Measurements from ENCODE around the gene RETREG2.
"Not testable (repeated sequence)": the region's sequence is repeated elsewhere in the genome, so short reads cannot be mapped to it uniquely, and the experiment has no call there.

The RETREG2 gene

DNA sequence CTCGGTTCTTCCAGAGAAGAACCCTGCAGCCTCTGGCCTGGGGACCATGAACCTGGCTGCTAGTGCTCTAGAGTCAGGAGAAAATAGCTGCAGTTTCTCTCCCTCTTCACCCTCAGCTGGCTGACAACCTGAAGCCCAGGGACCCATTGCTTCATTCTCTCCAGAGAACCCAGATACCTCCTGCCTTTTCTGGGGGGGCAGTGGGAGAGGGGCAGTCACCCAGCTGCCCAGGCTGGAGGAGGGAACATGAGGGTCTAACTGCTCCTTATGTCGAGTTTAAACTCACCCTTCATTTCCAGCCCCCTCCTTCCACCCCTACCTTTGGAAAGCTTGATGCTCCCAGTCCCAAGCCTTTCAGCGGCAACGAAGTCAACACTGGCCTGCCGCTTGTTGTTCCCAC is 20.9 kb downstream of the RETREG2 start:
- no peak for DNase-seq

DNA sequence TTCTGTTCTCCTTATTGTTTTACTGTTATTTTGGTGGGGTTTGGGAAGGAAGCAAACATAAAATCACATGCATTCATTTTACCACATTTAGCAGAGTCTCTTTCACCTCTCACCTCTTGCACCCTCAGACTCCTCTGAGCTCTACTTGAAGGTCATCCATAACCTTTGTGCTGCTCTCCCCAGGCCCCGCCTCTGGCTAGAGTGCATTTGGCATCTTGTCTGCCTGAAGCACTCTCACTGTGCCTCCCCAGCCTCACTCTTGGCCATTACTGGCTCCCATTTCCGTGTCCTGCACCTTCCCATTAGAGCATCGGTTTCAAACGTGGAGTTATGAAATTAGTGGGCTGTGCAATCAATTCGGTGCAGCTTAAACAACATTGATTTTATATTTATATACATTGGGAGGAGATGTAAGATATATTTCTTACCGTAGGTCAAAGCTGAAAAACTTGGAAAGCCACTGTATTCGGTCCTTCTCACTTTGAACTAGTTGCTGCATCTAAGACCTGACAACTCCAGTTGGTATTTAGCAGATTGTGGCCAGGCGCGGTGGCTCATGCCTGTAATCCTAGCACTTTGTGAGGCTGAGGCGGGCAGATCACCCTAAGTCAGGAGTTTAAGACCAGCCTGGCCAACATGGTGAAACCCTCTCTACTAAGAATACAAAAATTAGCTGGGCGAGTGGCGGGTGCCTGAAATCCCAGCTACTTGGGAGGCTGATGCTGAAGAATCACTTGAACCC is 21.6 kb downstream of the RETREG2 start:
- DNase-seq: no peak

DNA sequence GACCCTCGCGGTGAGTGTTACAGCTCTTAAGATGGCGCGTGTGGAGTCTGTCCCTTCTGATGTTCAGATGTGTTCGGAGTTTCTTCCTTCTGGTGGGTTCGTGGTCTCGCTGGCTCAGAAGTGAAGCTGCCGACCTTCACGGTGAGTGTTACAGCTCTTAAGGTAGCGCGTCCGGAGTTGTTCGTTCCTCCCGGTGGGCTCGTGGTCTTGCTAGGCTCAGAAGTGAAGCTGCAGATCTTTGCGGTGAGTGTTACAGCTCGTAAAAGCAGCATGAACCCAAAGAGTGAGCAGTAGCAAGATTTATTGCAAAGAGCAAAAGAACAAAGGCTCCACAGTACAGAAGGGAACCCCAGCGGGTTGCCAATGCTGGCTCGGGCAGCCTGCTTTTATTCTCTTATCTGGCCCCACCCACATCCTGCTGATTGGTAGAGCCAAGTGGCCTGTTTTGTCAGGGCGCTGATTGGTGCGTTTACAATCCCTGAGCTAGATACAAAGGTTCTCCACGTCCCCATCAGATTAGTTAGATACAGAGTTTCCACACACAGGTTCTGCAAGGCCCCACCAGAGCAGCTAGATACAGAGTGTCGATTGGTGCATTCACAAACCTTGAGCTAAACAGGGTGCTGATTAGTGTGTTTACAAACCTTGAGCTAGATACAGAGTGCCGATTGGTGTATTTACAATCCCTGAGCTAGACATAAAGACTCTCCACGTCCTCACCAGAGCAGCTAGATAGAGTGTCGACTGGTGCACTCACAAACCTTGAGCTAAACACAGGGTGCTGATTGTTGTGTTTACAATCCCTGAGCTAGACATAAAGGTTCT is 22.6 kb downstream of the RETREG2 start:
- not testable (repeated sequence) for DNase-seq

DNA sequence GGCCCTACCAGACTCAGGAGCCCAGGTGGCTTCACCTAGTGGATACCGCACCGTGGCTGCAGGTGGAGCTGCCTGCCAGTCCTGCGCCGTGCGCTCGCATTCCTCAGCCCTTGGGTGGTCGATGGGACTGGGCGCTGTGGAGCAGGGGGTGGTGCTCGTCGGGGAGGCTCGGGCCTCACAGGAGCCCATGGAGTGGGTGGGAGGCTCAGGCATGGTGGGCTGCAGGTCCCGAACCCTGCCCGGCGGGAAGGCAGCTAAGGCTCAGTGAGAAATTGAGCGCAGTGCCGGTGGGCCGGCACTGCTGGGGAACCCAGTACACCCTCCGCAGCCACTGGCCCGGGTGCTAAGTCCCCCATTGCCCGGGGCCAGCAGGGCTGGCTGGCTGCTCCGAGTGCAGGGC is 23.3 kb downstream of the RETREG2 start:
- not testable (repeated sequence) for DNase-seq

DNA sequence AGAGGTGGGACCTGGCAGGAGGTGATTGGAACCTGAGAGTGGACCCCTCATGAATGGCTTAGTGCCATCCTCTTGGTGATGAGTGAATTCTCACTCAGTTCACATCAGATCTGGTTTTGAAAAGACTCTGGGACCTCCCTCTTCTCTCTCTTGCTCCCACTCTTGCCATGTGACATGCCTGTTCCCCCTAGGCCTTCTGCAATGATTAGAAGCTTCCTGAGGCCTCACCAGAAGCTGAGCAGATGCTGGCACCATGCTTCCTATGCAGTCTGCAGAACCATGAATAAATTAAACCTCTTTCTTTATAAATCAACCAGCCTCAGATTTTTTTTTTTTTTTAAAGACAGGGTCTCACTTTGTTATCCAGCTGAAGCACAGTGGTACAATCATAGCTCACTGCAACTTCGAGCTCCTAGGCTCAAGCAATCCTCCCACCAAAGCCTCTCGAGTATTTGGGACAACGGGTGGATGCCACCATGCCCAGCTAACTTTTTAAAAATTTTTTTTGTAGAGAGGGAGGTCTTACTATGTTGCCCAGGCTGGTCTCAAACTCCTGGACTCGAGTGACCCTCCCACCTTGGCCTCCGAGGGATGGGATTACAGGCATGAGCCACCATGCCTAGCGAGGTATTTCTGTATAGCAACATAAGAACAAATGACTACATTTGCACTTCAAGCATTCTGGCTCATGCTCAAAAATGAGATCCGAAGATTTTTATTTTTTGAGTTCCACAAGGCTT is 26.5 kb downstream of the RETREG2 start:
- DNase-seq: no peak

DNA sequence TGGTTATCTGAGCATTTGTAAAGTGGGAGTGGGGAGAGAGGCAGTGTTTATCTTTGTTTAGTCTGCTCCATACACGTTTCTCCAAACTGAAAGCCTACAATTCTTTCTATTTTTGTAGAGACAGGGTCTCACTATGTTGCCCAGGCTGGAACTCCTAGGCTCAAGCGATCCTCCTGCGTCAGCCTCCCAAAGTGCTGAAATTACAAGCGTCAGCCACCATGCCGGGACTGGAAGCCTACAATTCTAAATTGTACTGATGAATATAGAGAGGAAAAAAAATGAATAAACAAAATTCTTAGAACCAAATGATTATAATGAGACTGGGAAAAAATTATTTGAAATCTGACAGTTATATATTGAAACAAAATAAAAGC is 27.1 kb downstream of the RETREG2 start:
- no peak for DNase-seq

DNA sequence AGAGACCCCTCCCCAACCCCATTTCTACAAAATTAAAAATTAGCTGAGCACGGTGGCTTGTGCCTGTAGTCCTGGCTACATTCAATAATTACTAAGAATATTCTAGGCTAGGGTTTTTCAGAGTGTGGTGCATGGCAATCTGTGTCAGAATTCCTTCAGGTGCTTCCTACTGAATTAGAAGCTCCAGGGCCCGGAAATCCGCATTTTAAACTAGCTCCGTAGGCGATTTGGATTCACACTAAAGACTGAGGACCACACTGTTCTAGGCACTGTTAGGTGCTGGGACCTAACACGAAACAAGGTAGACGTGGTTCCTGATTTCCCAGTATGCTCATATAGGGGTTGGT is 27.9 kb downstream of the RETREG2 start:
- no peak for DNase-seq

DNA sequence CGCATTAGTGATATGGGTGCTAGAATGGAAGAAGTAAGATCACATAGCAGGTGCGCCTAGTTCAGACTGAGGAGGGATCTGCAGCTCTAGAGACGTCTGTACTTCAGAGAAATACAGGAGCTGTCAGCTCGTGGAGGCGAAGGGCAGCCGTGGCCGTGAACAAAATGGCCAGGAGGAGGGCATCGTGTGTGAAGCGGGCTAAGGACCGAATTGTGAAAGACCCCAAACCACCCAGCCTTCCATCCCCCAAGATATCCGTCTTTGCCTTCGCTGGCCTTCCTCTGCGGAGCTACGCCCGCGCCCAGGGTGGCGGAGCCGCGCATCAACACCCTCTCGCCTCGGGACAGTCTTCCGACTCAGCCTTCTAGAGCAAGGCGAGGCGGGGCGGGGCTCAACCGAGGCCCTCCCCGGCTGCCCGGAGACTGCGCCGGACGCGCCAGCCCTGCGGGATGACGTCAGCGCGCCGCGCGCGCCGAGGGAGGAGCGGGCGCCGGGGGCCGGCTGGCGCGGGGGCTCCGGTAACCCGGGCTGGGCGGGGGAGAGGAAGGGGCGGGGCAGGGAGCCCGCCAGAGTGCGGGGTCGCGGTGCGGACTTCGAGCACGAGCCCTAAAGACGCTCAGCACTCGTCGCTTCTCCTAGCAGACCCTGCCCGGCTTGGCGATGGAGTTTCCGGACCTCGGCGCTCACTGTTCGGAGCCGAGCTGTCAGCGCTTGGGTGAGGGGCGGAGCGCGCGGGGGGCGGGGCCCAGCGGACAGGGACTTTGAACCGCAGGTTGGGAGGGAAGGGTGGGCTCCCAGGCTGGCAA is 28.5 kb downstream of the RETREG2 start, which contains the start of gene ZFAND2B:
Gene ZFAND2B (plus strand): TSS at position 455 of the 806 bp plus-strand sequence. CDS start 206 bp downstream, at position 661.
- peak; percentile 95 for DNase-seq

DNA sequence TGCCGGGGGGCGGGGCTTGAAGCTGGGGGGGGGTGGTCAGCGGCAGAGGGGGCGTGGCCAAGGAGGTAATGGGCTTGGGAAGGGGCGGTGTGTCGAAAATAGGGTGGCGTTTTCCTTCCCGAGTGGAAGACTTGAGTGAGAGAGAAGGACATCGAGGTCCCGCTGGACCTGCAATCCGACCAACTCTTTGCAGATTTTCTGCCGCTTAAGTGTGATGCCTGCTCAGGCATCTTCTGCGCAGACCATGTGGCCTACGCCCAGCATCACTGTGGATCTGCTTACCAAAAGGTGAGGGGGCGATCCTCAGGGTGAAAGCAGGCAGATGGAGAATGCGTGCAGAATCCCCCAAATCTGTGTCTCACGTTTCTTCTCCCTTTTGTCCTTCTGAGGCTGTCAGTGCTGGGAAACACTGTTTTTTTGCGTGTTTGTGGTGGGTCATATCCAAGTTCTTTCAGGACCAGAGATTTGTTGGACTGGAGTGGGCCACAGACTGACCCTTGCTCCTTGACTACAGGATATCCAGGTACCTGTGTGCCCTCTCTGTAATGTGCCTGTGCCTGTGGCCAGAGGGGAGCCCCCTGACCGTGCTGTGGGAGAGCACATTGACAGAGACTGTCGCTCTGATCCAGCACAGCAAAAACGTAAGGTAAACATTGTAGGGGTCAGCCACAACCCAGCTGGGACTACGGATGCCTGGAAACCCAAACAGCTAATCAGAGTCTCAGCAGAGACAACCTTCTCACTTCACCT is 29.2 kb downstream of the RETREG2 start:
- DNase-seq: no peak

DNA sequence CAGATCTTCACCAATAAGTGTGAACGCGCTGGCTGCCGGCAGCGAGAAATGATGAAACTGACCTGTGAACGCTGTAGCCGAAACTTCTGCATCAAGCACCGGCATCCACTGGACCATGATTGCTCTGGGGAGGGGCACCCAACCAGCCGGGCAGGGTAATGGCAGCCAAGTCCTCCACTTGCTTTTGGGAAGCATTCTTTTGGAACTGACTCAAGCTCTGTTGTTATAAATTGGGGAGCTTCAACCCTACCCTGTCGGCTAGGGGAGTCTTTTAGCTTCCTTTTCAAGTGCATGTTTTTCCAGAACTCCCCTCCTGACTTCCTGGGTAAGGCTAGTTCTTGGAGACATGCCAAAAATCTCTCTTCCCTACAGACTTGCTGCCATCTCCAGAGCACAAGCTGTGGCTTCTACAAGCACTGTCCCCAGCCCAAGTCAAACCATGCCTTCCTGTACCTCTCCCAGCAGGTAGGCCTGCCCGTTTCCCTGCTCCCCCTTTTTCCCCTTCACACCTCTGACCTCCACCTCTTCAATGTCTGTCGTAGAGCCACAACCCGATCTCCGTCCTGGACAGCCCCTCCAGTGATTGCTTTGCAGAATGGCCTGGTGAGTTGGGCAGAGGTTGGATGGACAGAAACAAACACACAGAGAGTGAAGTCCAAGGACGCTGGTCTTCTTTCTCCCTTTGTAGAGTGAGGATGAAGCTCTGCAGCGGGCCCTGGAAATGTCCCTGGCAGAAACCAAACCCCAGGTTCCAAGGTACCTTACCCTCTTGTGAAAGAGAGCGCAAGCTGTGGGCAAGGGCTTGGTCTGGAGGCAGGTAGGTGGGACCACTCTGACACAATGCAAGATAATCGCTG is 30.0 kb downstream of the RETREG2 start:
- DNase-seq: no peak

DNA sequence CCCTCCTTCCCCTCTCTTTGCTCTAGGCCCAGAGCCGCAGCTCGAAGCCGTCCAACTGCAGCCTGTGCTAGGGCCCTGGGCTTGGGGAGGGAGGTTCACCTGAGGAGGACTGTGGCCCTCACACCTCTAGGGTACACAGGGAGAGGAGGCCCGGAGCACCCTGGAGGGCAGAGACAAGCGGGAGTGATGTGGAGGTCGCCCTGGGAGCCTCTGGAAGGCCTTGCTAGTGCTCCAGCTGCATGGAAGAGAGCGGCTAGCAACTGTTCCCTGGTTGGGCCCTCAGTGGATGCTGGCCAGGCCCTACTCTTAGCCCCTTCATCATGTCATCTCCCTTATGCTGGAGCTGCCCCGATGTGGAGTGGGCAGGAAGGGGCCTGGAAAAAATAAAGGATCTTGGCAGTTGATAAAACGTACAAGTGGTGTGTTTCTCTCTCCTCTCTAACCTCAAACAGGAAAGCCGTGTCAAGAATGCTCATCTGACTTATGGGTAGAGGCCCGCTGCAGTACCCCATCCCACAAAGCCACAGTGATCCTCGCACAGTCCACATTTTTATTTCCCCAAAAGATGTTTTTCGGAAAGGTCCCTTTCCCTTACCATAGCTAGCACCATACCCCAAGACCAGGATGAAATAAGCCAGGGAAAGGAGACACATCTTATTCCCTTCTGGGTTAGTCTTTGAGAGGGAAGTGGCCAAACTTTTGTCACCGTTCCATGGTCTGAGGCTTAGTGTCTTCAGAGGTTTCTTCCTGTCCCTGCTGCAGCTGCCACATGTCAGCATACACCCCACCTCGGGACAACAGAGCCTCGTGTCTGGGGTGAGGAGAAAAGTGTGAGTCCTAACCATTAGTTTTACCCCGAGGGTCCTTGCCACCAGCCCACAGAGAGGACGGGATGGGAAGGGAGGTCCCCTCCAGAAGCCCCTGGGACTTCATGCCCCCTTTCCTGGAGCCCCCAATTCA is 31.4 kb downstream of the RETREG2 start:
- no peak for DNase-seq

DNA sequence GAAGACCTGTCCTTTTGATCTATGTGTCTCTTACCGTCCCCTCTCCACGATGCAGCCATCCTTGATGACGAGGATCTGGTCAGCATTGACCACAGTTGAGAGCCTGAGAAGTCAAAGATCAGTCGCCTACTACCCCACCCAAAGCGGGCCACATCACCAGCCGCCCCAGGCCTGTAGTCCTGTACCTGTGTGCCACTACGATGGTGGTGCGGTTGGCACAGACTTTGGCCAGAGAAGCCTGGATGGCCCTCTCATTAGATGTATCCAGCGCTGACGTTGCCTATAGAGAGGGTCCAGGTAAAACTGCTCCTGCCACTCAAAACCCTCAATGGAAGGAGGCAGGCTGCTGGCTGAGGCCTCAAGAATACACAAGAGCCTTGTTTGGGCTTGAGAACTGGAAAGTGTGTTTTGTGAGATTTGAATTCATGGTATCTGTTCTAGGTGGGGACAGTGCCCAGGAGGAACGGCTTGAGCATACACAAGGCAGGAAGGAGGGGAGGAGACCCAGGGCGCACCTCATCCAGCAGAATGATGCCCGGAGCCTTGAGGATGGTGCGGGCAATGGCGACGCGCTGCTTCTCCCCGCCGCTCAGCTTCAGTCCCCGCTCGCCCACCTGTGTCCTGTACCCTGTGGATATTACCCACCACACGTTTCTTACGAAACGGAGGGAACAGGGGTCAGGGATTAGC is 32.3 kb downstream of the RETREG2 start:
- no peak for DNase-seq

DNA sequence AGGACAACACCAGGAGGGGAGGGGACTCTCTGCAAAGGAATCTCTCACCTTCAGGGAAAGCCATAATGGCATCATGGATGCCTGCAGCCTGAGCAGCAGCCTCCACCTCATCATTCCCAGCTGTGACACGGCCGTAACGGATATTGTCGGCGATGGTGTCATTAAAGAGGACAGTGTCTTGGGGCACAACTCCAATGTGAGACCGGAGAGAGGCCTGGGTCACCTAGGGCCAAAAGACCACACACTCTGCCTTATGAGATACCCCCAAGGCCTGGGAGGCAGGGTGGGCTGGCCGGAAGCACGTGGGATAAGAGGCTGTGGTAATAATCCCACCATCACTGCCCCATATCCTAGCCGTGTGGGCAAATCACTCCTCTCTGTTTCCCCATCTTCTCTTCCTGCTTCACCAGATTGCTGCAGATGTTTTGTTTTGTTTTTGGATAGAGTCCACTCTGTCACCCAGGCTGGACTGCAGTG is 32.8 kb downstream of the RETREG2 start:
- DNase-seq: no peak

DNA sequence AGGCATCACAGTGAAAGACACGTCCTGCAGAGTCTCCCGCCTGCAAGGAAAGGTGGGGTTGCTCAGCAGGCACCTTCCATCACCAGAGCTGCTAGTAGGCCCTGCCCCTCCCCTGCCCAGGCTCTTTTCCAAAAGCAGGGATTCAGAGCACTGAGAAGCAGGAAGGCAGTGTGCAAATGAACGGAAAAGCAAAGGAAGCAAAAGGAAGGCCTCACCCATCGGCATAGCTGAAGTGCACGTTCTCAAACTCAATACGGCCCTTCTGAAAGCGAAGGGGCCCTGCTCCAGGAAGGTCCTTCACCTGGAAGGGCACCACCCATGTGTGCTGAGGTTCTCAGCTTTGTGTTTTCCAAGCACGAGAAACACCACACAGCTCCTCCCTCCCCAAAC is 34.9 kb downstream of the RETREG2 start:
- DNase-seq: no peak

DNA sequence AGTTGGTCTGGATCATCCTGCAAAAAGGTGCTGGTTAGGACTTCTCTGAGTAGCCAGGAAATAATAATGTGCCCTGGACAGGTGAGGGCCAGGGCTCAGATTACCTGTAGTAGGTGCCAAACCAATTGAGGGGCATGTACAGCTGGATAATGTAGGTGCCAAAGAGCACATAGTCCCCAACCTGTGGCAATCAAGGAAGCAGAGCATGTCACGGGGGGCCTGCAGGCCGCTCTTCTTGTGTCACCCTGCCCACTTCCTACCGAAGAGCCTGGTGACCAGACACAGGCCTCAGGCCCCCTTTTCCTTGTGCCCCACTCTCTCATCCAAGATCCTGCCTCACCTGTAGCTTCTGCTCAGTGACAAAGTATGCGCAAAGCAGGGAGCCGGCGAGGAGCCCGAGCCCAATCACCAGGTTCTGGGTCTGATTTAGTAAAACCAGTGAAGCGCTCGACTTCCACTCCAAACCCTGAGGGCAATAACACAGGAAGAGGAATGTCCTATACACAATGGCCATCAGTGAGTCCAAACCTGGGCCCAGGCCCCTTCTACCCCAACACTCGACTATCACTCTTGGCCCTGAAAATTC is 35.5 kb downstream of the RETREG2 start:
- no peak for DNase-seq

DNA sequence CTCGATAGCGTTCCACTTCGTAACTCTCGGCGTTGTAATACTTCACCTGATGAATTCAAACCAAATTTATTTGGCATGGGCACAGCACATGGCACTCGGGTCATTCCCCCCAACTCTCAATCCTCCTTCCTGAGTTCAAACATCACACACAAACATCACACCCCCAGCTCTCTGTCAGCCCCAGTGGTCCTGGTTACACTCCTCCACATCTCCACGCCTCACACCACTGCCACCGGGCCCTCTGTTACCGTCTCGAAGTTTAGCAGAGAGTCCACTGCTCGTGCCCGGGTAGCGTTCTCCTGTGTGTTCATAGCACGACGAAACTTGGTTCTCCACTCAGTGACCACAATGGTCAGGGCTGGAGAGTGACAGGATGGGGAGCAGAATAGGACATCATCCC is 36.1 kb downstream of the RETREG2 start:
- no peak for DNase-seq

DNA sequence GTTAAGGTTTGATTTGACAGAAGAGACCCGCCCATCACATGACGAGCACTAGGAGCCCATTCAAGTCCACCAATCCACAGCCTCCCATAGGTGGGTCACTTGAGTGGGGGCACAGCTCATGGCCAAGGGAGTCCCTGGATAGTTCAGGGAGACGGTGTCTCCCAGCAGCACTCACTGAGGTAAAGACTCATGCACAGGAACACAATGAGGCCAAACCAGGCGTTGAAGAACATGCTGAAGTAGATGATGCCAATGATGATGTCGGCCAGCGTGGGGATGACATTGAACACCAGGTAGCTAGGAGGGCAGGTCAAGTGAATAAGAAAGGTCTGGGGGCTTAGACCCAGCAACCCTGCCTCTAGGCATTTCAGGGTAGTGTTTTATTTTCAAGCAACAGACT is 36.7 kb downstream of the RETREG2 start:
- no peak for DNase-seq

DNA sequence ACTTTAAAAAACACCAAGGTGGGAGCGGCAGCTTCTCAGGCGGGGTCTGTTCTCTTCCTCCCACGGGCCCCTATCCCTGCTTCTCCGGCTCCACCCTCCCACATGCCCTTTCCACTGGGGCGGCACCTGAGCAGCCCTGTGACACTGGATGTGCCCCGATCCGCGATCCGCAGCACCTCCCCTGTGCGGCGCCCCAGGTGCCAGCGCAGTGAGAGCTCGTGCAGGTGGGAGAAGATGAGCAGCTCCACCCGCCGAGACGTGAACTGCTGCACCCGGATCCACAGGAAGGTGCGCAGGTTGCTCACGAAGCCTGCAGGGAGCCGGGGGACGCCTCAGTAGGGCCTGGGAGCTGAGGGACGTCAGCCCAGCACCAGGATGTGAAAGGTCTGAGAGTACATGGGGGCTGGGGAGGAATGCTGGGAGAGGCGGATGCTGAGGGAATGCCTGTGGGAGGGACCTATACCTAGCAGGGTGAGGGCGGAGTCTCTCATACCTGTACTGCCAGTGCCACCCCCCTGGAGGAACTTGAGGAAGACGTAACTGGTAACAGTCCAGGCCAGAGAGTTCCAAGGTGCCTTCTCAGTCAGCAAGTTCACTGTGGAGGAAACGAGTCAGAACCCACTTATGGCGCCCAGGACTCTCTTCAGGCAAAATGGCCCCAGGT is 37.9 kb downstream of the RETREG2 start:
- DNase-seq: no peak
